Inflammatory macrophage (primary cell): ENCODE results near the gene TMEM143.
A peak's percentile ranks its signal among the peaks of the same experiment; 100 is the strongest.
"Not testable (repeated sequence)": the region's sequence is repeated elsewhere in the genome, so short reads cannot be mapped to it uniquely, and the experiment has no call there.

Source experiments
- DNase-seq, 2 donors: peaks; one replicate each; pipeline ENCODE4 v3.0.0-alpha.2; 2020 to 2022
- total RNA-seq, 18 experiments: gene quantifications; one replicate each; lab custom pipeline; 2026; ENCODE audit warnings: mixed read lengths in 6 of 18, inconsistent platforms in 2 of 18; lab: John Stamatoyannopoulos, UW

TMEM143 gene
- 1.5 to 4.8 (median 3.2) reads per million in 18 experiments for total RNA-seq

- DNase-seq: peak; percentile 100
These were observed at the start of gene TMEM143, which contains the start of gene SYNGR4 for GRCh38 chr19:48363810-48364597. TMEM143 (minus strand) TSS chr19:48363940; CDS start chr19:48363920, 20 bp downstream. SYNGR4 (plus strand) TSS chr19:48364367; CDS start chr19:48365843, 1,476 bp downstream.

DNA sequence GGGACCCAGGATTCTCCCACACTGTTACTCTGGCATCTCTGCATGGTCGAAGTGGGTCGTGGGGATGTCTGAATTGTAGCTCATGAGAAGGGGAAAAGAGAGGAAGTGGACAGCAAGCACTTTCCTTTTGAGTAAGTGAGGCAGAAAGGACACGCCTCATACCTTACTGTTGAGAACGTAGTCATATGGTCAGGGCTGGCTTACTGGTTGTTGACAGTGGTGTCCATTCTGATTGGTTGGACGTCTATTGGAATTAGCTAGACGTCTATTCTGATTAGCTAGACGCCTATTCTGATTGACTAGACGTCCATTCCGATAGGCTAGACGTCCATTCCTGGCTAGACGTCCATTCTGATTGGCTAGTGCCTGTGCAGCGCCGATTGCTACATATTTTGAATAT, 42.1 kb upstream of the TMEM143 start:
- no peak for DNase-seq

- DNase-seq: no peak
These were observed 41.4 kb upstream of the TMEM143 start for GRCh38 chr19:48405010-48405659.

DNA sequence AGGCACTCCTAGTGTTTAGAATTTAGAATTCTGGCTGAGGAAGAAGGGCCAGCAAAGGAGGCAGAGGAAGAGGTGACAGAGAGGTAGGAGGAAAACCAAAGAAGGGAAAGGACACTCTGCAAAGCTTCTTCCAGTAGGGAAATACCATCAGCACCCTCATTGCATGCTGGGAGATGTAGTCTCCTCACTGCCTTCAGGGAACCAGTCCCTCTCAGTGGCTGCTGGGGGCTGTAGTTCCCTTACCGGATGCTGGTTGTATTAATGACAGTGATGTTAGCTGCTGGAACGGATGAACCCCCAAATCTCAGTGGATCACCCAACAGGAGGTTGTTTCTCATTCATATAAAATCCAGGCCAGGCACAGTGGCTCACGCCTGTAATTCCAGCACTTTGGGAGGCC, 39.9 kb upstream of the TMEM143 start:
- peak; percentile 71 for DNase-seq

DNA sequence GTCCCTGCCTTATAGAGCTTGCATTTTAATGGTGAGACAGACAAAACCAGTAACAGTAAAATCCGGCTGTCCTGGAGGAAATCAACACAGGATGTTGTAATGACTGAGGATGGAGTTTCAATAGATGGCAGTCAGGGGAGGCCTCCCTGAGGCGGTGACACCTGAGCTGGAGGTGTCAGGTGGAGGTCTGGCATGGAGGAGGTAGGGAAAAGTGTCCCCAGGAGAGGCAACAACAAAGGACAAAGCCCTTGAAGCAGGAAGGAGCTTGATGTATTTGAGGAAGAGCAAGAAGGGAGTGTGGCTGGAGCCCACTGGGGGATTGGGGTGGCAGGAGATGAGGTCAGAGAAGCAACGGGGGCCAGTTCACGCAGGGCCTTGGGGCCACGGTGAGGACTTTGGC, 37.5 kb upstream of the TMEM143 start:
- no peak for DNase-seq

GRCh38 chr19:48400018-48400742, 36.4 kb upstream of the TMEM143 start:
- DNase-seq: no peak

DNA sequence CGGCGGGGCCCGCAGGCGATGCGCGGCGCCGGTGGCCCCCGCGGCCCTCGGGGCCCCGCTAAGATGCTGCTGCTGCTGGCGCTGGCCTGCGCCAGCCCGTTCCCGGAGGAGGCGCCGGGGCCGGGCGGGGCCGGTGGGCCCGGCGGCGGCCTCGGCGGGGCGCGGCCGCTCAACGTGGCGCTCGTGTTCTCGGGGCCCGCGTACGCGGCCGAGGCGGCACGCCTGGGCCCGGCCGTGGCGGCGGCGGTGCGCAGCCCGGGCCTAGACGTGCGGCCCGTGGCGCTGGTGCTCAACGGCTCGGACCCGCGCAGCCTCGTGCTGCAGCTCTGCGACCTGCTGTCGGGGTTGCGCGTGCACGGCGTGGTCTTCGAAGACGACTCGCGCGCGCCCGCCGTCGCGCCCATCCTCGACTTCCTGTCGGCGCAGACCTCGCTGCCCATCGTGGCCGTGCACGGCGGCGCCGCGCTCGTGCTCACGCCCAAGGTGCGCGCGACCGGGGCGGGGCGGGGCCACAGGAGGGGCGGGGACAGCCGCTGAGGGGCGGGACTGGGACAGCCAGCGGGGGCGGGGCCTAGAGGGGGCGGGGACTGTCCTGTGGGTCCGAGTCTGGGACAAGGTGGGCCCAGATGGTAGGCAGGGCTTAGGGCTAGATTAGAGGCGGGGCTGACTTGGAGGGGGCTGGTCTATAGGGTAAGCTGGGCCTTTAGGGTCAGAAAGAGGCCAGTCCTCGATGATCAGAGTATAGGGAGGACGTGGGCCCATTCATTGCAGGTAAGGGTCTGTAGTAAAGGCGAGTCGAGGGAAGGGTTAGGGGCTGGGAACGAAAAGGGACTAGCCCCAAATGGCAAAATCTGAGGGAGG, 34.9 kb upstream of the TMEM143 start:
- peak; percentile 89 to 92 for DNase-seq

GRCh38 chr19:48398102-48398374, 34.3 kb upstream of the TMEM143 start:
- no peak for DNase-seq

DNA sequence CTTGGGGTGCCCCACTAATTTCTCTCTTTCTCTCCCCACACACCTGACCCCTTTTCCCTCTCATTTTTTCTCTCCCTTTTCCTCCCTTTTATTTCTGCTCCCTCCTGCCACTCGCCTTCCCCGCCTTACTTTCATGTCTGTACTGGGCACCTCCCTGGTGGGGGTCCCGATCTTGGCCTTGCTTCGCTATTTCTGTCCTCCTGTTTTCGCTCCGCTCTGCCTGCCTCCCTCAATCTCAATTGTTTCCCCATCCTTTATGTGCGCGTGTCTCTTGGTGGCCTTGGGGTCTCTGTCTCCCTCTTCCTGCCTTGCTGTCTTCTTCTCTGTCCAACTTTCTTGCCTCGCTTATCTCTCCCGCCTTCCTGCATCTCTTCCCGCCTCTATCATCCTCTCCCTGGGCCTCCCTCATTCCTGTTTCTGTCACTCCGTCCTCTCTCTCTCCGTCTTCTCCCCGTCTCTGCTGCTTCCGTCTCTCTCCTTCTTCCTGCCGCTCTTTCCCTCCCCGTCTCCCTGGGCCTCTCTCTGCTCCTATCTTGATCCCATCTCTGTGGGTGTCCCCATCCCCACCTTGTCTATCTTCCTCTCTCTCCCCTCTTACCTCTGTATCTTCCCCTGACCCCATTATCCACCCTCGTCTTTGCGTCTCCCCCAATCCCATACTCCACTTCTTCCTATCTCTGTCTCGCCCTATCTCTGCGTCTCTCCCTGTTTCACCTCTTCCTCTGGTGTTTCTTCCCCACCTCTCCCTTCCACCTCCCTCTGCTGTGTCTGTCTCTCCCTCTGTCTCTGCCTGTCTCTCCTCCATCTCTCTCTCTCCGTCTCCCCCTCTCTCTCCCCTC, 33.7 kb upstream of the TMEM143 start:
- DNase-seq: no peak

DNA sequence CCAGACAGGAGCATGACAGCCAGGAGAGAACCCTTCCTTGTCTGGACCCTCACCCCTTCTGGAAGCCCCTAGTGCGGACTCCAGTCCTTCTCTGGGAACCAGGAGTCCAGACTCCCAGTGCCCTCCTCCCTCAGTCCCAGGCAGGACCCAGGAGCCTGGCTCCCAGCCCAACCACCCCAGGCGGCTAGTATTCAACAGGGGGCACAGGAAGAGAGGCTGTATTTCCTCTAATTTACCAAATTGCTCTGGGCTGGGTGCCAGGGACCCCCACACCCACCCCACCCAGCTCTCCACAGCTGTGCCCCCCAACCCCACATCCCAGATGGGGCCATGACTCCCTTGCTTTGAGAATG, 33.1 kb upstream of the TMEM143 start:
- no peak for DNase-seq

DNA sequence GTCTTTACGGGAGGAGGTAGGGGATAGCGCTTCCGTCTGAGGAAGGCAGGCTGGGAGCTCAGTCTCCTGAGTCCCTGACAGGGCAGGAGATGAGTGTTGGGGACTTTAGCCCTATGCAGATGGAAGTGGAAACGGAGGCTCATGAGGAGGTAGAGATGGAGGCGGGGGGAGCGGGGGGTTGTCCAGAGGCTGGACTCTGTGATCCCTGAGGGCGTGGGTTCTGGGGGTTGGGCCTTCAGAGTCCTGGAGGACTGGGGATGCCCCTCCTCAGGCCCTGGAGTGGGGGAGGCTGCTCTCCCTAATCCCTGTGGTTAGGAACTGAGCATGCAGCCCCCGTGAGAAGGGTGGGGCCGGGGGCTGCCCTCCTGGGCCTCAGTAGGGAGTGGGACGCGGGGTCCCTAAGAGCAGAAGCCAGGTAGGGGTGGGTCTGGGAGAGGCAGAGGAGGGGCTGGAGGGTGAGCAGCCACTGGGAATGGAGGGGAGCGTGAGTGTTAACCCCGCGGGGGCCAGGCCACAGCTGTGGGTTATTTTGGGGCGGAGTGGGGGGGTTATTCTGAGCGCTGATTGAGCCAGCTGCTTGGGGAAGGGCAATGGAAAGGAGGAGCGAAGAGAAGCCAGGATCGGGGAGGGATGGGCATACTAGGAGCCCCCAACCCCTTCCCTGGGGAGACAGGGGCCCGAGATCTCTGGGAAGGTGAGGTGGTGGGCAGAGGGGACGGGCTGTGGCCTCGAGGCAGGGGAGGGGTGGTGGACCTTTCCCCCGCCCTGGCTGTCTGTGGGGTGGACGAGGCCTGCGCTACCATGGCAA, 32.5 kb upstream of the TMEM143 start:
- no peak for DNase-seq

DNA sequence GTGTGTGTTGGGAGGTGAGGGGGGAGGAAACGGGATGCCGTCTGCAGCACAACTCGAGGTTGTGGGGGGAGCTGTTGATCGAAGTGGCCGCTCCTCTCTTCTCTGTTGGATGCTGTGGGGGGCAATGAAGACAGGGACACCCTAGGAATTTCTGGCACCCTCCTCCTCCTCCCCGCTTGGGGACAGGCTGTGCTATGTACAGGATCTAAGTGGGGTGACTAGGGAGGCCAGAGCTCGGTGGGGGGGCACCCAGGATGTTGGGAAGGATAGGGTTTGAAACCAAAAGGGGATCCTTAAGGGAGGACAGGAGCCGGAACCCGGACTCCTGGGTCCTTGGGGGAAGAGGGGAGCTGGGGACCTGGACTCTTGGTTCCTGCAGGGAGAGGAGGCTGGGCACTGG, 31.8 kb upstream of the TMEM143 start:
- no peak for DNase-seq

GRCh38 chr19:48395170-48395455, 31.4 kb upstream of the TMEM143 start:
- DNase-seq: no peak

DNA sequence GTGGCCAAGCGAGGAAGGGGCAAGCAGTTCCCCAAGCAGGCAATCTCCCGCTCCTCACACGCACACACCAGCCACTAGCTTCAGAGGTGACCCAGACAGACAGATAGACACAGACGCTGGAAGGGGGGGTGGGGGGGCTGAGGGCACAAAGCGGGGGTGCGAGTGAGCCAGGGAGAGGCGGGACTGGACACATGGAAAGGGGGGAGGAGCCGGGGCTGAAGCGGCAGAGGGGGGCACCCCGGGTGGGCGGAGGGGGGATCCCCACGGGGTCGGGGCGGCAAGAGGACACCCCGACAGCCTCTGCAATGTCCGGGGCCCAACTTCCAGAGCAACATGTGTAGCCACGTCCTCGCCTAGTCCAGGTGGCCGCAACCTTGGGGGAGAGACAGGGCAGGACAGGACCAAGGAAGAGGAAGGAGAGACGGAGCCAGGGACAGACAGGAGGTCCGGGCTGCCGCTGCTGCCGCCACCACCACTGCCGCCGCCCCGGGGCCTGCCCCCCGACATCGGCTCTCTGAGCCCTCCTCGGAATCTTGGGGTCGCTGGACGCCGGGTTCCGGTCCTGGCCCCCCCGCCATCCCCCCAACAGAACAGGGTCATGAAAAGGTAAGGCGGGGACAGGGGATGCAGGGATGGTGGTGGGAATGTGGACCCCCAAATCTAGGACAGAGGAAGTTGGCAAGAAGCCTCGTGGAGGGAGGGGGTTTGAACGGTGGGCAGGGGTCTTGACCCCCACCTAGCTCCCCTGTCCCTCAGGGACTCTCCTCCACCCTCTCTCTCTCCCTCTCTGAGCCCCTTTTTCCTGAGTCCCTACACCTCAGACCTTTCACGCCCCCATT, 30.8 kb upstream of the TMEM143 start:
- no peak for DNase-seq

- DNase-seq: no peak
These were observed 30.0 kb upstream of the TMEM143 start, which contains the start of gene GRIN2D for GRCh38 chr19:48393559-48394330. GRIN2D (plus strand) TSS chr19:48393668; CDS start chr19:48398393, 4,725 bp downstream.

DNA sequence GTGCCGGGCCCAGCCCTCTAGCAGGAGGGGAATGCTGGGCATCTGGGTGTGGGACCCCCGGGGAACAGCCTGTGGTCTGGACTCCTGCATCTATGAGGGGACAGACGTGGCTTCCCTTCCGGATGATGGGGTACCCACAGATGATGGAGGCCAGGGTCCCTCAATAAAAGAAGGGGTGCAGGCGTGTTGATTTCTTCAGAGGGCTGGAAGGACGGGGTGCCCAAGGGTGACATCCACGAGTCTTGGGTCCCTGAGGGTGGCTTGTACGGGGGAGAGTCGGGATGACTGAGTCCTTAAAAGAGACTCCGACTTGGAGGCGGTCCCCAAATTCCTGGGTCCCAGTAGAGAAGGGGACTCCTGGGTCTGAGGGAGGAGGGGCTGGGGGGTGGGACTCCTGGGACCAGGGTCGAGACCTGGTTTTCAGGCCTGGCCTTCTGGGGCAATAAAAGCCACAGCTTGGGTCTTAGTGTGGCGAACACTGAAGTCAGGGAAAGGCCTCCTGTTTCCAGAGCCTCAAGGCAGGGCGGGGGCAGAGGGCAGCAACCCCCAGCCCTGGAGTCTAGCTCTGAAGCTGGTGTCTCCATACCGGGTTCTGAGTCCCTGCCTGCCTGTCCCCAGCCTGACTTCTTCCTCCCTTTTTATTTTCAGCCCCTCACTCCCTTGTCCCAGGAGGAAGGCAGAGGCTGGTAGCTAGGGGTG, 29.3 kb upstream of the TMEM143 start:
- no peak for DNase-seq

GRCh38 chr19:48392006-48392344, 28.2 kb upstream of the TMEM143 start:
- not testable (repeated sequence) for DNase-seq
